ENCODE measurements around the gene GSC2.

GSC2 gene

GRCh38 chr22:19143212-19143611, 6.9 kb downstream of the GSC2 start:
- peak overlapping the region; percentile 95 for H3K4me3 ChIP-seq (ENCODE audit: low read depth, low read length)
- DNase-seq (ENCODE audit: low read depth), result no peak
- no peak for TF ChIP-seq CTCF (IDR thresholded peaks at IDR 0.05; ENCODE audit: control insufficient read depth, extremely low read depth, insufficient read depth)

- H3K4me3 ChIP-seq (ENCODE audit: low read depth, low read length), result no peak overlapping the region
- TF ChIP-seq CTCF (IDR thresholded peaks at IDR 0.05; ENCODE audit: control insufficient read depth, extremely low read depth, insufficient read depth), result no peak
- no peak for DNase-seq (ENCODE audit: low read depth)
These were observed 7.7 kb downstream of the GSC2 start for GRCh38 chr22:19142394-19142793.

GRCh38 chr22:19139974-19140373, 10.1 kb downstream of the GSC2 start:
- no peak overlapping the region for H3K4me3 ChIP-seq (ENCODE audit: low read depth, low read length)
- no peak for DNase-seq (ENCODE audit: low read depth)
- TF ChIP-seq CTCF (IDR thresholded peaks at IDR 0.05; ENCODE audit: control insufficient read depth, extremely low read depth, insufficient read depth), result no peak

GRCh38 chr22:19139001-19139356, 11.1 kb downstream of the GSC2 start:
- no peak for DNase-seq (ENCODE audit: low read depth)
- no peak overlapping the region for H3K4me3 ChIP-seq (ENCODE audit: low read depth, low read length)
- no peak for TF ChIP-seq CTCF (IDR thresholded peaks at IDR 0.05; ENCODE audit: control insufficient read depth, extremely low read depth, insufficient read depth)

- no peak for DNase-seq (ENCODE audit: low read depth)
- no peak for TF ChIP-seq CTCF (IDR thresholded peaks at IDR 0.05; ENCODE audit: control insufficient read depth, extremely low read depth, insufficient read depth)
- no peak overlapping the region for H3K4me3 ChIP-seq (ENCODE audit: low read depth, low read length)
These were observed 11.7 kb downstream of the GSC2 start for GRCh38 chr22:19138217-19139000.

- no peak for TF ChIP-seq CTCF (IDR thresholded peaks at IDR 0.05; ENCODE audit: control insufficient read depth, extremely low read depth, insufficient read depth)
- H3K4me3 ChIP-seq (ENCODE audit: low read depth, low read length), result no peak overlapping the region
- no peak for DNase-seq (ENCODE audit: low read depth)
These were observed 12.5 kb downstream of the GSC2 start for GRCh38 chr22:19137384-19138216.

Data from LNCaP clone FGC (cell line).